IPS-15b (cell line): ENCODE data around the gene PAF1.

Experiments used
- H3K27me3 ChIP-seq: one replicate; pipeline ENCODE4 v1.6.1; 2013; ENCODE audit warnings: low read length; ENCODE audit not compliant: control insufficient read depth, insufficient read depth
- H3K36me3 ChIP-seq: one replicate; pipeline ENCODE4 v1.6.1; 2013; ENCODE audit warnings: low read length; ENCODE audit not compliant: control insufficient read depth, insufficient read depth
- H3K4me1 ChIP-seq: one replicate; pipeline ENCODE4 v1.6.1; 2013; ENCODE audit warnings: mild to moderate bottlenecking, low read length; ENCODE audit not compliant: control insufficient read depth, insufficient read depth
- H3K4me3 ChIP-seq: one replicate; pipeline ENCODE4 v1.5.1; 2013; ENCODE audit warnings: low read depth, low read length
- H3K9ac ChIP-seq: one replicate; pipeline ENCODE4 v1.6.1; 2013; ENCODE audit warnings: low read depth, mild to moderate bottlenecking, low read length
- H3K9me3 ChIP-seq: one replicate; pipeline ENCODE4 v1.6.1; 2013; ENCODE audit warnings: mild to moderate bottlenecking, low read length; ENCODE audit not compliant: control insufficient read depth, insufficient read depth

The PAF1 gene

GRCh38 chr19:39415111-39416046 lies 24.5 kb upstream of the PAF1 start:
- peak overlapping the region; percentile 5 for H3K9ac ChIP-seq
- H3K27me3 ChIP-seq, result no peaks in the 10 kb centered on the region
- H3K9me3 ChIP-seq, result no peaks in the 10 kb centered on the region
- H3K4me3 ChIP-seq, result peak overlapping the region; percentile 94
- peaks cover 29% of the 10 kb centered on the region for H3K36me3 ChIP-seq
- peaks cover 12% of the 10 kb centered on the region for H3K4me1 ChIP-seq

GRCh38 chr19:39413911-39414608 lies 23.2 kb upstream of the PAF1 start:
- Histone ChIP-seq H3K9ac (peak overlapping the region; percentile 54), H3K4me3 (peak overlapping the region; percentile 94), H3K36me3 (peaks cover 24% of the 10 kb centered on the region), H3K27me3 (no peaks in the 10 kb centered on the region), H3K4me1 (peaks cover 13% of the 10 kb centered on the region), H3K9me3 (no peaks in the 10 kb centered on the region)

GRCh38 chr19:39413272-39413910 lies 22.5 kb upstream of the PAF1 start:
- Histone ChIP-seq H3K27me3 (no peaks in the 10 kb centered on the region), H3K36me3 (peaks cover 20% of the 10 kb centered on the region), H3K4me3 (peak overlapping the region; percentile 97), H3K4me1 (peaks cover 18% of the 10 kb centered on the region), H3K9ac (peak overlapping the region; percentile 92), H3K9me3 (no peaks in the 10 kb centered on the region)

GRCh38 chr19:39412867-39413271 lies 22.0 kb upstream of the PAF1 start:
- H3K4me1 ChIP-seq, result peaks cover 18% of the 10 kb centered on the region
- H3K9ac ChIP-seq, result peak overlapping the region; percentile 92

GRCh38 chr19:39412100-39412866 lies 21.4 kb upstream of the PAF1 start, which contains the start of gene PLEKHG2:
Gene PLEKHG2, plus strand, starts transcription at chr19:39412669. Its CDS starts 1,418 bp downstream, at chr19:39414087.
- Histone ChIP-seq H3K9me3 (no peaks in the 10 kb centered on the region), H3K9ac (peak within 1 kb of the TSS; percentile 92), H3K27me3 (no peaks in the 10 kb centered on the region), H3K4me1 (peaks cover 18% of the 10 kb centered on the region), H3K4me3 (peak within 1 kb of the TSS; percentile 97), H3K36me3 (peaks cover 23% of the 10 kb centered on the region)

More at GRCh38 chr19:39412867-39413271, 22.0 kb upstream of the PAF1 start:
- no peaks in the 10 kb centered on the region for H3K9me3 ChIP-seq
- H3K27me3 ChIP-seq, result no peaks in the 10 kb centered on the region
- H3K36me3 ChIP-seq, result peaks cover 23% of the 10 kb centered on the region
- H3K4me3 ChIP-seq, result peak overlapping the region; percentile 97

GRCh38 chr19:39411832-39412099 lies 20.9 kb upstream of the PAF1 start:
- H3K27me3 ChIP-seq, result no peaks in the 10 kb centered on the region
- peaks cover 18% of the 10 kb centered on the region for H3K4me1 ChIP-seq
- peaks cover 19% of the 10 kb centered on the region for H3K36me3 ChIP-seq
- H3K4me3 ChIP-seq, result peak overlapping the region; percentile 31
- H3K9ac ChIP-seq, result no peak overlapping the region
- H3K9me3 ChIP-seq, result no peaks in the 10 kb centered on the region

- Histone ChIP-seq H3K9me3 (no peaks in the 10 kb centered on the region), H3K27me3 (no peaks in the 10 kb centered on the region), H3K4me1 (peaks cover 18% of the 10 kb centered on the region), H3K36me3 (peaks cover 18% of the 10 kb centered on the region), H3K9ac (no peak overlapping the region), H3K4me3 (peak overlapping the region; percentile 95)
These were observed 20.4 kb upstream of the PAF1 start for GRCh38 chr19:39411081-39411831.

GRCh38 chr19:39410831-39411080 lies 19.9 kb upstream of the PAF1 start:
- Histone ChIP-seq H3K4me1 (peaks cover 21% of the 10 kb centered on the region), H3K9me3 (no peaks in the 10 kb centered on the region), H3K27me3 (no peaks in the 10 kb centered on the region), H3K9ac (peak overlapping the region; percentile 95), H3K36me3 (peaks cover 13% of the 10 kb centered on the region), H3K4me3 (peak overlapping the region; percentile 95)

GRCh38 chr19:39410017-39410830 lies 19.3 kb upstream of the PAF1 start:
- H3K4me1 ChIP-seq, result peaks cover 24% of the 10 kb centered on the region
- no peaks in the 10 kb centered on the region for H3K27me3 ChIP-seq
- peak overlapping the region; percentile 95 for H3K4me3 ChIP-seq
- peak overlapping the region; percentile 95 for H3K9ac ChIP-seq
- no peaks in the 10 kb centered on the region for H3K9me3 ChIP-seq
- H3K36me3 ChIP-seq, result peaks cover 12% of the 10 kb centered on the region

- H3K36me3 ChIP-seq, result peaks cover 12% of the 10 kb centered on the region
- H3K9ac ChIP-seq, result peak overlapping the region; percentile 95
- no peaks in the 10 kb centered on the region for H3K9me3 ChIP-seq
- peaks cover 22% of the 10 kb centered on the region for H3K4me1 ChIP-seq
- no peaks in the 10 kb centered on the region for H3K27me3 ChIP-seq
- H3K4me3 ChIP-seq, result peak overlapping the region; percentile 95
These were observed 18.5 kb upstream of the PAF1 start for GRCh38 chr19:39409208-39410016.
